GM23338 (cell line): ENCODE results near the gene SLC35F1. TPM values are rescaled to one million over a fixed set of nuclear protein-coding genes. Genes with fewer than 3 reads are reported as not detected.

ENCODE experiments used
- ATAC-seq: fragments of 200-7000 bp; cut with Tn5 transposase; 3 replicates; pipeline ENCODE4 v1.9.1; 2020
- DNase-seq: peaks from one replicate; pipeline ENCODE4 v3.0.0-alpha.2; 2015; ENCODE audit warnings: low spot score
- H2AFZ ChIP-seq: fragments of 200-600 bp; sonication (generic); 2 replicates; pipeline ENCODE4 v1.8.0; 2016; ENCODE audit warnings: antibody characterized with exemption, mild to moderate bottlenecking, moderate library complexity
- H3F3A ChIP-seq: fragments of 200-600 bp; sonication (generic); replicated peaks from 2 replicates; pipeline ENCODE4 v1.8.0; 2017; ENCODE audit warnings: antibody characterized with exemption, mixed run types, low read depth
- H3K27ac ChIP-seq: fragments of 200-600 bp; sonication (generic); 2 replicates; pipeline ENCODE4 v1.6.1; 2016; ENCODE audit warnings: low read depth
- H3K27me3 ChIP-seq: fragments of 200-600 bp; sonication (generic); 2 replicates; pipeline ENCODE4 v1.8.0; 2016; ENCODE audit warnings: mild to moderate bottlenecking, mixed run types, moderate library complexity; ENCODE audit not compliant: insufficient read depth
- H3K36me3 ChIP-seq: fragments of 200-600 bp; sonication (generic); 2 replicates; pipeline ENCODE4 v1.8.0; 2016; ENCODE audit warnings: mild to moderate bottlenecking; ENCODE audit not compliant: insufficient read depth
- H3K4me1 ChIP-seq: fragments of 200-600 bp; sonication (generic); 2 replicates; pipeline ENCODE4 v1.8.0; 2016; ENCODE audit warnings: mild to moderate bottlenecking, moderate library complexity; ENCODE audit not compliant: insufficient read depth
- H3K4me2 ChIP-seq: fragments of 200-600 bp; sonication (generic); 2 replicates; pipeline ENCODE4 v1.7.1; 2017; ENCODE audit warnings: mixed run types
- H3K4me3 ChIP-seq: fragments of 200-600 bp; sonication (generic); 2 replicates; pipeline ENCODE4 v1.6.1; 2016; ENCODE audit warnings: mixed run types
- H3K79me2 ChIP-seq: fragments of 200-600 bp; sonication (generic); replicated peaks from 2 replicates; pipeline ENCODE4 v1.8.0; 2017; ENCODE audit warnings: mild to moderate bottlenecking; ENCODE audit not compliant: insufficient read depth
- H3K9me2 ChIP-seq: fragments of 200-600 bp; sonication (generic); 2 replicates; pipeline ENCODE4 v1.8.0; 2017; ENCODE audit not compliant: insufficient read depth
- H4K20me1 ChIP-seq: fragments of 200-600 bp; sonication (generic); replicated peaks from 2 replicates; pipeline ENCODE4 v1.8.0; 2017; ENCODE audit warnings: mild to moderate bottlenecking; ENCODE audit not compliant: insufficient read depth
- H3K27ac Mint-ChIP-seq: 2 replicates; pipeline ENCODE4 v1.8.0; 2020; ENCODE audit warnings: inconsistent platforms, mild to moderate bottlenecking, moderate library complexity, mixed read lengths
- H3K27me3 Mint-ChIP-seq: 3 replicates; pipeline ENCODE4 v1.8.0; 2022; ENCODE audit warnings: low read depth, mild to moderate bottlenecking, moderate library complexity, mixed read lengths, inconsistent platforms; ENCODE audit not compliant: insufficient read depth, poor library complexity
- H3K36me3 Mint-ChIP-seq: 3 replicates; pipeline ENCODE4 v1.8.0; 2021; ENCODE audit warnings: low read depth, mild to moderate bottlenecking, inconsistent platforms, moderate library complexity, mixed read lengths
- H3K4me1 Mint-ChIP-seq: 3 replicates; pipeline ENCODE4 v1.8.0; 2020; ENCODE audit warnings: mild to moderate bottlenecking, inconsistent platforms, mixed read lengths
- H3K4me3 Mint-ChIP-seq: 3 replicates; pipeline ENCODE4 v1.8.0; 2021; ENCODE audit warnings: moderate library complexity, mild to moderate bottlenecking, inconsistent platforms, mixed read lengths
- H3K9me3 Mint-ChIP-seq: 3 replicates; pipeline ENCODE4 v1.8.0; 2020; ENCODE audit warnings: moderate library complexity, mild to moderate bottlenecking, inconsistent platforms, mixed read lengths
- CREB1 ChIP-seq: fragments of 250-450 bp; sonication (Bioruptor Pico); IDR thresholded peaks from 2 replicates; pipeline ENCODE4 v1.5.0; 2020; ENCODE audit warnings: low read depth, mild to moderate bottlenecking, moderate library complexity
- CTCF ChIP-seq, 2 experiments: fragments of 200-600 bp in 1 of 2; sonication (generic) in 1 of 2; conservative IDR thresholded peaks; 2 replicates each; pipeline versions ENCODE4 v1.5.1 to v1.6.1; 2016 to 2017; ENCODE audit warnings: antibody characterized with exemption in 2 of 2, low read depth in 2 of 2, mild to moderate bottlenecking in 2 of 2, moderate library complexity in 1 of 2
- ETS1 ChIP-seq: IDR thresholded peaks from 2 replicates; pipeline ENCODE4 v1.6.1; 2016; ENCODE audit warnings: antibody characterized with exemption
- EZH2 ChIP-seq: fragments of 200-600 bp; sonication (generic); IDR thresholded peaks from one replicate; pipeline ENCODE4 v1.8.0; 2017; ENCODE audit warnings: antibody characterized with exemption, mild to moderate bottlenecking, low read depth; ENCODE audit not compliant: unreplicated experiment
- EZH2phosphoT487 ChIP-seq: fragments of 200-600 bp; sonication (generic); IDR thresholded peaks from one replicate; pipeline ENCODE4 v1.8.1; 2018; ENCODE audit warnings: antibody characterized with exemption; ENCODE audit not compliant: unreplicated experiment
- JUNB ChIP-seq: IDR thresholded peaks from one replicate; pipeline ENCODE4 v1.6.1; 2016; ENCODE audit warnings: antibody characterized with exemption; ENCODE audit not compliant: unreplicated experiment
- NANOG ChIP-seq: IDR thresholded peaks from 2 replicates; pipeline ENCODE4 v1.6.1; 2016; ENCODE audit warnings: antibody characterized with exemption, borderline replicate concordance
- POLR2AphosphoS5 ChIP-seq: IDR thresholded peaks from 2 replicates; pipeline ENCODE4 v1.6.1; 2016; ENCODE audit warnings: antibody characterized with exemption, low read depth
- REST ChIP-seq: IDR thresholded peaks from one replicate; pipeline ENCODE4 v1.6.1; 2018; ENCODE audit warnings: antibody characterized with exemption; ENCODE audit not compliant: unreplicated experiment
- STAT1 ChIP-seq: IDR thresholded peaks from one replicate; pipeline ENCODE4 v1.6.1; 2016; ENCODE audit warnings: antibody characterized with exemption; ENCODE audit not compliant: unreplicated experiment
- ZNF114 ChIP-seq: fragments of 250-450 bp; sonication (Bioruptor Pico); IDR thresholded peaks from 2 replicates; pipeline ENCODE4 v1.5.0; 2020; ENCODE audit warnings: mild to moderate bottlenecking, moderate library complexity
- ZNF331 ChIP-seq: fragments of 250-450 bp; sonication (Bioruptor Pico); IDR thresholded peaks from 2 replicates; pipeline ENCODE4 v1.5.0; 2020; ENCODE audit warnings: low read depth, mild to moderate bottlenecking, moderate library complexity
- ZNF462 ChIP-seq: fragments of 250-450 bp; sonication (Bioruptor Pico); IDR thresholded peaks from 2 replicates; pipeline ENCODE4 v1.5.0; 2020; ENCODE audit warnings: mild to moderate bottlenecking, moderate library complexity
- polyA plus RNA-seq: library from polyadenylated mRNA; unstranded; fragments of >200 nt; fragmentation: Nextera tagmentation; extraction: Ambion mirVana; gene quantifications from 2 replicates; pipeline ENCODE4 v1.2.1, GENCODE V29; 2016
- total RNA-seq: library from RNA; depleted of rRNA; stranded (reverse); fragments of >200 nt; shearing (Covaris generic); gene quantifications from 2 replicates; pipeline ENCODE4 v1.2.3, GENCODE V29; 2014

The SLC35F1 gene
- total and polyA plus RNA-seq, 2 experiments from 2014 or later, result 3.0 to 10.3 TPM

- H3K4me1 ChIP-seq, result peaks cover 8% of the 10 kb centered on the region; the same call in 1 of the 2 replicates
- H3K27ac ChIP-seq, result no peak overlapping the region
- peaks cover 1% of the 10 kb centered on the region for H3K27me3 Mint-ChIP-seq
- DNase-seq (no peak), ATAC-seq (no peak)
- no peak overlapping the region for H2AFZ ChIP-seq
- H4K20me1 ChIP-seq, result no peaks in the 10 kb centered on the region
- H3K36me3 Mint-ChIP-seq, result peaks cover 19% of the 10 kb centered on the region; the same call in 2 of the 3 replicates
- no peaks in the 10 kb centered on the region for H3K9me2 ChIP-seq
- no peak overlapping the region for H3K4me3 Mint-ChIP-seq
- H3K27me3 ChIP-seq, result no peaks in the 10 kb centered on the region
- H3K79me2 ChIP-seq, result no peaks in the 10 kb centered on the region
- no peak overlapping the region for H3K27ac Mint-ChIP-seq
- H3K4me2 ChIP-seq, result no peak overlapping the region
- TF ChIP-seq ZNF462 (CRISPR knock-in tag) (no peak), EZH2phosphoT487 (no peak), STAT1 (no peak), CREB1 (CRISPR knock-in tag) (no peak), POLR2AphosphoS5 (no peak), ZNF114 (CRISPR knock-in tag) (no peak), ZNF331 (no peak), JUNB (no peak), REST (no peak), CTCF (conservative IDR thresholded peaks at IDR 0.05; ENCODE audit: low read depth in 2 of 2) (no peak), NANOG (no peak), ETS1 (no peak), EZH2 (no peak)
- H3K9me3 Mint-ChIP-seq, result peaks cover 20% of the 10 kb centered on the region
- peaks cover 1% of the 10 kb centered on the region; the same call in 1 of the 2 replicates for H3F3A ChIP-seq
- peaks cover 4% of the 10 kb centered on the region for H3K36me3 ChIP-seq
- H3K4me1 Mint-ChIP-seq, result peaks cover 10% of the 10 kb centered on the region
- H3K4me3 ChIP-seq, result no peak overlapping the region
Measured at GRCh38 chr6:117928833-117929232, 21.8 kb downstream of the SLC35F1 start.
